ENCODE data around the gene ATP8B4.
"Not testable (repeated sequence)": the region's sequence is repeated elsewhere in the genome, so short reads cannot be mapped to it uniquely, and the experiment has no call there.

Gene ATP8B4, protein sequence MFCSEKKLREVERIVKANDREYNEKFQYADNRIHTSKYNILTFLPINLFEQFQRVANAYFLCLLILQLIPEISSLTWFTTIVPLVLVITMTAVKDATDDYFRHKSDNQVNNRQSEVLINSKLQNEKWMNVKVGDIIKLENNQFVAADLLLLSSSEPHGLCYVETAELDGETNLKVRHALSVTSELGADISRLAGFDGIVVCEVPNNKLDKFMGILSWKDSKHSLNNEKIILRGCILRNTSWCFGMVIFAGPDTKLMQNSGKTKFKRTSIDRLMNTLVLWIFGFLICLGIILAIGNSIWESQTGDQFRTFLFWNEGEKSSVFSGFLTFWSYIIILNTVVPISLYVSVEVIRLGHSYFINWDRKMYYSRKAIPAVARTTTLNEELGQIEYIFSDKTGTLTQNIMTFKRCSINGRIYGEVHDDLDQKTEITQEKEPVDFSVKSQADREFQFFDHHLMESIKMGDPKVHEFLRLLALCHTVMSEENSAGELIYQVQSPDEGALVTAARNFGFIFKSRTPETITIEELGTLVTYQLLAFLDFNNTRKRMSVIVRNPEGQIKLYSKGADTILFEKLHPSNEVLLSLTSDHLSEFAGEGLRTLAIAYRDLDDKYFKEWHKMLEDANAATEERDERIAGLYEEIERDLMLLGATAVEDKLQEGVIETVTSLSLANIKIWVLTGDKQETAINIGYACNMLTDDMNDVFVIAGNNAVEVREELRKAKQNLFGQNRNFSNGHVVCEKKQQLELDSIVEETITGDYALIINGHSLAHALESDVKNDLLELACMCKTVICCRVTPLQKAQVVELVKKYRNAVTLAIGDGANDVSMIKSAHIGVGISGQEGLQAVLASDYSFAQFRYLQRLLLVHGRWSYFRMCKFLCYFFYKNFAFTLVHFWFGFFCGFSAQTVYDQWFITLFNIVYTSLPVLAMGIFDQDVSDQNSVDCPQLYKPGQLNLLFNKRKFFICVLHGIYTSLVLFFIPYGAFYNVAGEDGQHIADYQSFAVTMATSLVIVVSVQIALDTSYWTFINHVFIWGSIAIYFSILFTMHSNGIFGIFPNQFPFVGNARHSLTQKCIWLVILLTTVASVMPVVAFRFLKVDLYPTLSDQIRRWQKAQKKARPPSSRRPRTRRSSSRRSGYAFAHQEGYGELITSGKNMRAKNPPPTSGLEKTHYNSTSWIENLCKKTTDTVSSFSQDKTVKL

DNA sequence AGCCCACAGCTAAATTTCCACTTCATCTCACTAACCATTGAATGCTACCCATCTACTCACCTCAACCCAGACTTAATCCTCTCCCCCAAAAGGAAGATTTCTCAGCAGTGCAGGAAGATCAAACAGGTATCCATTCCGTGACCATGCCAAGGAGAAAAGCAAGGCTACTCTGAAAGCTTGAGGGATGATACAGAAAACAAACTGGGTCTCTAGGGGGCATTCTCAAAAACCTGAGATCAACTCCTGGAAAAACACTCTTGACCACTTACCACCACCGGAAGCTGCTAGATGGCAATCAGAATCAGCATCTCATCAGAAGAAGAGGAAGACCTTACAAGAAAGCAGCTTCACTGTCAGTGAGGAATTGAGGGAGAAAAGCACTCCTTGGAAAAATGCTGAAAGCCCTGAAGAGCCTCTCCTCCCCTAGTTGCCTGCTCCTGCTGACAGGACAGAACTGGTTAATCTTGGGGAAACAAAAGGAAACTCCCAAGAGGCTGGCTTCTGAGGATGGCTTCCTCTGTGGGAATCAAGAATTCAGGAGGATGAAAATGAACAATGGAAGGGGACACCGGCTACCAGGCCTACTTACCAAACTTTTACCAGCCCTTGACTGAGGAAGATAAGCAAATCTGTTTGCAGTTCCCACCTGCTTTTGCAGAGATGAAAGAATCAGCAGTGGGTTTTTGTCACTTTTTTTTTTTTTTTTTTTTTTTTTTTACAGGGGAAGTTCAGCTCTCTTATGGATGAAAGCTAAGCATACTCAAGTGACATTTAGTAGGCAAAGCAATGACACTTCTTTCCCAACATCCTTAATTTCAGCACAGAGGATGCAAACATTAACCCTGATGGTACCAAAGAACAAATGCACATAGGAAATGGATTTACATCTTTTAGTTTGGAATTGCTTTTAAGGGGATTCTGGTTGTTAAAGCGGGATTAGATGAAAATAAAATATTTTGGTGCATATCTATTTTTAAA is at the start of gene ATP8B4:
Gene ATP8B4, minus strand, starts transcription at position 171 of the 978 bp plus-strand sequence. CDS start 12,267 bp downstream, outside the sequence.
- DNase-seq (ENCODE audit: low spot score) (no peak), FAIRE-seq (no peak)

DNA sequence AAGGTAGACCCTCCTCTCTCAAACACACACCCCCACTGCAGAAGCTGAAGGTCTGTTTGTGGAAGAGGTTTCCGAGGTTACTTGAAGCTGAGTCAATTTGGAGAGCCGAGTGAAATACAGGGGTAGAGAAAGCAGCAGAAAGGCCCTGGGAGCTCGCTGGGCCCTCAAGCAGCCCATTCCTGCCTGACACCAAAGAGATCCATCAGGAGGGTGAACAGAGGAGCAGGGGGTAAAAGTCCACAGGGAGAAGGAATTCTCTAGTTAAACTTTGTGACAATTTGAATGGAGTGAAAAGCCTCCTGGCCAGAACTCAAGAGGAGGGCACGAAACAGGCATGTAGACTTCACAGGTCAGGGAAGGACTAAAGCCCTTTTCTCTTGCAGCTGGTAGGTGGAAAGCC is 49.3 kb upstream of the ATP8B4 start:
- FAIRE-seq, result no peak
- no peak for DNase-seq (ENCODE audit: low spot score)

DNA sequence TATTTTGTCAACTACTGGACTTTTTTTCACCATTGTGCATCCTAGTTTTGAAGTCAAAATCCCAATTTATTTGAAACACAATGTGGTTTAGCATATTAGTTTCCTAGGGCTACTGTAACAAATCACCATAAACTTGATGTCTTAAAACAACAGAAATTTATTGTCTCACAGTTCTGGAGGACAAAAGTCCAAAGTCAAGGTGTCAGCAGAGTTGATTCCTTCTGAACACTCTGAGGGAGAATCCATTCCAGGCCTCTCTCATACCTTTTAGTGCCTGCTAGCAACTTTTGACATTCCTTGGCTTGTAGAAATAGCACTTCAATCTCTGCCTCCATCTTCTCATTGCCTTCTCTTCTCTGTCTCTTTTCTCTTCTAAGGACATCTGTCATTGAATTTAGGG is 48.1 kb upstream of the ATP8B4 start:
- FAIRE-seq, result no peak
- DNase-seq (ENCODE audit: low spot score), result no peak

DNA sequence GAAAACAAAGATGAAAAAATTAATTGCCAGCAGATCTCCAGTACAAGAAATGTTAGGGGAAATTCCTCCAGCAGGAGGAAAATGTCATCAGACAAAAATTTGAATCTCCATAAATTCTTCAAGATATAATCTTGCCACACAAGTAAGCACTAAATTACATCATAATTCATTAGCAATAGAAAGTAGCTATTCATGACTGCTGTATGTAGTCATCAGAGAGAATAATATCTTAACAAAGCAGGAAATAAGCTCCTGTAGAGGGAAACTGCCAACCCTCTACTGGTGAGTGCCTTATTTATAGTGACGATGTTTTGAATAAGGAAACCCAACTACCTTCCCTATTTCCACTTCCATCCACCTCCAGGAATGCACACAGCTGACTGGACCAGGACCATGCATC is 47.2 kb upstream of the ATP8B4 start:
- FAIRE-seq (no peak), DNase-seq (ENCODE audit: low spot score) (no peak)

DNA sequence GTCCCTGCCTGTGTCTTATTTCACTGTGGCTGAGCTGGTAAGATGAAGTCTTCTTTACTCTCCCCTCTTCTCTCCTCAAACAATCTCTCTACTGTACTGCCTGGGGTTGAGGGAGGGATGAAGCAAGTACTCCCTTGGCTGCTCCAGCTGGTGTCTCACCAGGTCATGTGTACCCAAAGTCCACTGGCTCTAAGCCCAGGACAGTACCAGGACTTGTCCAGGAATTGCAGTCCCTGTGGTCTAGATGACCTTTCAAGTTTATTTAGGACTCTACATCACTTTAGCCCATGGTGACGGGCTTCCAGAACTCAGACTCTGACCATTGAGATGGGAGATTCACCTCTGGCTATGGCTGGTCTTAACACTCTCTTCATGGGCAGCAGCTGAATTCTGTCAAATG is 45.4 kb upstream of the ATP8B4 start:
- FAIRE-seq (no peak), DNase-seq (ENCODE audit: low spot score) (no peak)

DNA sequence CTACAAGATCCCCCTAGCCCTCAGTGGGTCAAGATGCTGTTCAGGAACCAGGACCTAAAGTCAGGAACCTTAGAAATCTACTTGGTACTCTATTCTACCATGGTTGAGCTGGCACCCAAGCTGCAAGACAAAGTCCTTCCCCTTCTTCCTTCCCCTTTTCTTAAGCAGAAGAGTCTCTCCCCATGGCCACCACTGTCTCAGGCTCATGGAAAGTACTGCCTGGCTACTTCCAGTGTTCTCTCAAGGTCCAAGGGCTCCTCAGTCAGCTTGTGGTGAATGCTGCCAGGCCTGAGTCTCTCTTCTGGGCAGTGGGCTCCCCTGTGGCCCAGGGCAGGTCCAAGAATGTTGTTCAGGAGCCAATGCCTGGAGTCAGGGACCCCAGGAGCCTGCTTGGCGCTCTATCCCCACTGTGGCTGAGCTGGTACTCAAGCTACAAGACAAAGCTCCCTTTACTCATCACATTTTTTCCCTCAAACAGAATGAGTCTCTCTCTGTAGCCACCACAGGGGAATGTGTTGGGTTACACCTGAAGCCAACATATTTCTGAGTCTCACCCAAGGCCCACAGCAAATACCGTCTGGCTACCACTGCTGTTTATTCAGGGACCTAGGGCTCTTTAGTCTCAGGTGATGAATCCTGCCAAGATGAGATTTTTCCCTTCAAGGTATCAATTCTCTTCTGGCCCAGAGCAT is 44.8 kb upstream of the ATP8B4 start:
- FAIRE-seq (no peak), DNase-seq (ENCODE audit: low spot score) (no peak)

DNA sequence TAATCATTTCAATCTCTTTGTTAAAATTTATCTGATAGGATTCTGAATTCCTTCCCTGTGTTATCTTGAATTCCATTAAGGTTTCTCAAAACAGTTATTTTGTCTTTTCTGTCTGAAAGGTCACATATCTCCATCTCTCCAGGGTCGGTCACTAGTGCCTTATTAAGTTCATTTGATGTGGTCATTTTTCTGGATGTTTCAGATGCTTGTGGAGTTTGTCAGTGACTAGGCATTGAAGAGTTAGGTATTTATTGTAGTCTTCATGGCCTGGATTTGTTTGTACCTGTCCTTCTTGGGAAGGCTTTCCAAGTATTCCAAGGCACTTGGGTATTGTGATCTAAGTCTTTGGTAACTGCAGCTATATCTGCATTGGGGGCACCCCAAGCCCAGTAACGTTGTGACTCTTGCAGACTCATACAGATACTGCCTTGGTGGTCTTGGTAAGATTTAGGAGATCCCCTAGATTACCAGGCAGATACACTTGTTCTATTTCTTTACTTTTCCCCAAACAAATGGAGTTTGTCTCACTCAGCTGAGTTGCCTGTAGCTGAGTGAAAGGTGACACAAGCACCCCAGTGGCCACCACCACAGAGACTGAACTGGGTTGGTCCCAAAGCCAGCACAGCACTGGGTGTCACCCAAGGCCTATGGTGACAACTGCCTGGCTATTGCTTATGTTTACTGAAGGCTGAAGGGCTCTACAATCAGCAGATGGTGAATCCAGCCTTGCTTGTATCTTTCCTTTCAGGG is 44.1 kb upstream of the ATP8B4 start:
- DNase-seq (ENCODE audit: low spot score) (peak; percentile 35), FAIRE-seq (no peak)

DNA sequence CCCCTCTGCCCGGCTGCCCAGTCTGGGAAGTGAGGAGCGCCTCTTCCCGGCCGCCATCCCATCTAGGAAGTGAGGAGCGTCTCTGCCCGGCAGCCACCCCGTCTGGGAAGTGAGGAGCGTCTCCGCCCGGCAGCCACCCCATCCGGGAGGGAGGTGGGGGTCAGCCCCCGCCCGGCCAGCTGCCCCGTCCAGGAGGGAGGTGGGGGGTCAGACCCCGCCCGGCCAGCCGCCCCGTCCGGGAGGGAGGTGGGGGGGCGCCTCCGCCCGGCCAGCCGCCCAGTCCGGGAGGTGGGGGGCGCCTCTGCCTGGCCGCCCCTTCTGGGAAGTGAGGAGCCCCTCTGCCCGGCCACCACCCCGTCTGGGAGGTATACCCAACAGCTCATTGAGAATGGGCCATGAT is 39.2 kb upstream of the ATP8B4 start:
- not testable (repeated sequence) for DNase-seq (ENCODE audit: low spot score); FAIRE-seq

DNA sequence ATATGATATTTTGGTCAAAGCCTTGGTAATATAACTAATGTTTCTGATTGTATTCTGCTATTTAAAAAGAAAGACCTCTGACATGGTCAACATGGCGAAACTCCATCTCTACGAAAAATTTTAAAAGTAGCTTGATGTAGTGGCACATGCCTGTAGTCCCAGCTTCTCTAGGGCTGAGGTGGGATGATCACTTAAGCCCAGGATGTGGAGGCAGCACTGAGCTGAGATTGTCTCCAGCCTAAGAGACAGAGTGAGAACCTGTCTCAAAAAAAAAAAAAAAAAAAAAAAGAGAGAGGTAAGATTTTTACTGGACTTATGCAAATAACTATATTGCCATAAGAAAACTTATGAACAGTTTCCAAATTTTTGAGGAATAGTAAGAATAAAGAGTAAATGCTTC is 32.4 kb upstream of the ATP8B4 start:
- FAIRE-seq, result no peak

DNA sequence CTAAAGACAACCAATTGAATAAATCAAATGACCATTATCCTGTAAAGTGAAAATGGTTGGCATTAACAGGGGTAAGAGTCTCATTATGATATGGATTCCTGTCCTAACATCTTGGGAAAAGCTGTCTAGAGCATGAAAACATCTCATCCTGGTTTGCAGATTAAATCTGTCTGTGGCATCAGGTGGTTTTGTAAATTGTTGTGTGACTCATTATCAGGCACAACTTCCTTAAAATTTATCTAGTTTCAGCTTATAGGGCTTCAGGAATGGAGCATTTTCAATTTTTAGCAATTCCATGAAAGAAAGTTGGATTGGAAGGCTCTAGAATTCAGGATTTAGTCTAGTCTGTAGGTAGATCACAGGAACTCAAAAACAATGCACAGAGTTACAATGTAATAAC is 31.8 kb upstream of the ATP8B4 start:
- DNase-seq (ENCODE audit: low spot score) (no peak), FAIRE-seq (no peak)

More for the DNA sequence above, 32.4 kb upstream of the ATP8B4 start:
- no peak for DNase-seq (ENCODE audit: low spot score)

DNA sequence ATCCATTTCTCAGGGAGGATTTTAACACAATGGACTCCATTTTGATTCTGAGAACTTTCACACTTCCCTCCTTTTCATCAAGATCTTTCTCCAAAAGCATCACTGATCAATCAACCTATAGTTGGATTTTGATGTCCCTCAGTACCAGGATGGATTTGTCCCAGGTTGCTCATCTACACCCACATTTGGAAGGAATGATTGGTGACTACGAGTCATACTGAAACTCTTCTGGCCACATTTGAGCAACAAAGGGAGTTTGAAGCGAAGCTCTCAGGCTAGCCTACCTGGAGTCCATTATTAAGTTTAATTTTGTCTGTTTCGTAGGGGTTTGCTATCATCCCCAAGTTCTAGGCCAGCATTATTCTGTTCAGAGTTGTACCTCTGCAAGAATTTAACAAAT is 31.3 kb upstream of the ATP8B4 start:
- DNase-seq (ENCODE audit: low spot score) (no peak), FAIRE-seq (no peak)

DNA sequence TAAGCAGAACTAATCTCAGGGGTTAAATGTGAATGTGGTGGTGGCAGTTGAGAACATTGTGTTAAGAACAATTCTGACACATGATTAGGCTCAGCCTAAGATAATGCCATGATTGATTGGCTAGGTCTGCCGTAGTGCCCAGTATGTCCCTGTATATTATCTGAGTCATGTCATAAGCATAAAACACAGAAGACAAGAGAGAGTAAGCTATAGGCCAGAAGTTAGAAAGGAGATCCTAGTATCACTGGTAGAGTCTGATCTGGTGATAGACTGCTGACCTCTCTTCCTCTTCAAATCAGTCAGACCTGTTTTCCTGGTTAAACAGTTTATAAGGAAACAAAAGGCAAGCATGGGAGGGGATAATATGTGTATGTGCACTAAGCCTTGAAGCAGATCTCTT is 30.1 kb upstream of the ATP8B4 start:
- FAIRE-seq, result no peak
- DNase-seq (ENCODE audit: low spot score), result no peak

DNA sequence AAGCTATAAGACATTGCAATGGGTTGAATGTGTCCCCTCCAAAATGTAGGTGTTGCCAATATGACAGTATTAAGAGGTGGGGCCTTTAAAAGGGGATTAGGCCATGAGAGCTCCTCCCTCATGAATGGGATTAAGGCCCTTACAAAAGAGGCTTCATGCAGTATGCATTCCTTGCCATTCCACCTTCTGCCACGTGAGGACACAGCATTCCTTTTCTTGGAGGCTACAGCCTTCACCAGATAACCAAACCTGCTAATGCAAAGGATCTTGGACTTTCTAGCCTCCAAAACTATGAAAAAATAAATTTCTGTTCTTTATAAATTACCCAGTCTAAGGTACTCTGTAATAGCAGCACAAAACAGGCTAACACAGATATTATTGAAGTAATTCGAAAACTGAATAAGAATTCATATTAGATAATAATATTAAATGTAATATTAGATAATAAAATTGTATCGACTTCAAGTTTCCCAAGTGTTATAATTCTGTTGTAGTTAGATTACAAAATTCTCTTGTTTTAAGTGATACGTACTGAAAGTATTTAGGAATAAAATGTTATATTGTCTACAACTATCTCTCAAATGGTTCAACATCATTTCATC is 29.4 kb upstream of the ATP8B4 start:
- FAIRE-seq, result no peak
- DNase-seq (ENCODE audit: low spot score), result no peak

DNA sequence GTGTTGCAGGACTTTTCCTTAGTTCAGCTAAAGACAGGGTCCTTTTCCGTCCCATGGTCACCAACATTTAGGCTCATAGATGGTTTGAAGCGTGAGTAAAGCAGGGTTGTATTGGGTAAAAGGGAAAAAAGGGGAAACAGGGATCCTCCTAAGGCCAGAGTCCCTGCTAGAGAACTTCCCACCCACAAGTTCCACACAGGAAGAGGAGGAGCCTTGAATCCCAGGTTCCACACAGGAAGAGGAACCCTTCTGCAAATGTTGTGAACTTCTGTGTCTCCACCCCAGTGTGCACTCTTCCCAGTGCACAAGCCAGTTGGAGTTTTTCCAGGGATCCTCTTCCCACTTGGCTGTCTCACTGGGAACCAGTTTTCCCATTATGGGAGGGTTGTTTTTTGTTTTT is 27.6 kb upstream of the ATP8B4 start:
- FAIRE-seq (no peak), DNase-seq (ENCODE audit: low spot score) (no peak)

DNA sequence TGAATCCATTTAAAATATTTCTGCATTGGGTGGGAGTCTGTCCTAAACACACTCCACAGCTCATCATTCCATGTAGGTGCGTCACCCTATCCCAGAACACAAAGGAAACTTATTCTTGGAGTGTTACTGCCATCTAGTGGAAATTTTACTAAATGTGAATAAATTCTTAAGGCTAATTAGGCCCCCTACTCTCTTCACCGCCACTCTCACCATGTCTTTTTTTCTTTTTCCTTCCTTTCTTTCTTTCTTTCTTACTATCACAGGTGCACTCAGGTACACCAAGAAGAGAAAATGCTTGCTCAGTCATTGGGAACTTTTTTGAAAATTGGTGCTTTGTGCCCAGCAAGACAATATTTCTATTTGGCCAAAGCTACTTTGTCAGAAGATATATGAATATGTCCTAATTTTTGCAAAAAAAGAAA is 26.4 kb upstream of the ATP8B4 start:
- DNase-seq (ENCODE audit: low spot score), result peak; percentile 54
- FAIRE-seq, result no peak

DNA sequence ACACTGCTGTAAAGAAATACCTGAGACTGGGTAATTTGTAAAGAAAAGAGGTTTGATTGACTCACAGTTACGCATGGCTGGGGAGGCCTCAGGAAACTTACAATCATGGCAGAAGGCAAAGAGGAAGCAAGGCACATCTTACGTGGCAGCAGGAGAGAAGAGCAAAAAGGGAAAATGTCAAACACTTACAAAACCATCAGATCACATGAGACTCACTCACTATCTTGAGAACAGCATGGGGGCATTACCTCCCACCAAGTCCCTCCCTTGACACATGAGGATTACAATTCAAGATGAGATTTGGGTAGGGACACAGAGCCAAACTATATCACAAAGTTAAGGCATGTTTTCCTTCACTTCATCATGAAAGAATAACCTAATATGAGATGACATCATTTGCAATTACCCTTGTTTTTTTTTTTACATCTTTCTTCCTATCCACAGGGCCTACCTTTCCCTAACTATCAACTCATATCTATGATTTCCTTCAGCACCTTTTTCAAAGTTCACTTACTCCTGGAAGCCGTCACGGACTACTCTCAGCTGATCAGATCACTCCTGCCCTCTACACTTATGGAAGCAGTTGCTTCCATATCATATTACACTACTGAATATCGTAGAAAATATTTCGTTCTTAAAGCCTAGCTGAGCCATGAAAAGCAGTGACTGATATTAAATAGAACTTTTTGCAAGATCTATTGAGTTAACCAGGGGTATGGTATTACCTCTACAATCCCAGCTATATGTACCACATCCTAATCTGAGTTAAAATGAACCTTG is 25.5 kb upstream of the ATP8B4 start:
- DNase-seq (ENCODE audit: low spot score), result no peak
- no peak for FAIRE-seq

DNA sequence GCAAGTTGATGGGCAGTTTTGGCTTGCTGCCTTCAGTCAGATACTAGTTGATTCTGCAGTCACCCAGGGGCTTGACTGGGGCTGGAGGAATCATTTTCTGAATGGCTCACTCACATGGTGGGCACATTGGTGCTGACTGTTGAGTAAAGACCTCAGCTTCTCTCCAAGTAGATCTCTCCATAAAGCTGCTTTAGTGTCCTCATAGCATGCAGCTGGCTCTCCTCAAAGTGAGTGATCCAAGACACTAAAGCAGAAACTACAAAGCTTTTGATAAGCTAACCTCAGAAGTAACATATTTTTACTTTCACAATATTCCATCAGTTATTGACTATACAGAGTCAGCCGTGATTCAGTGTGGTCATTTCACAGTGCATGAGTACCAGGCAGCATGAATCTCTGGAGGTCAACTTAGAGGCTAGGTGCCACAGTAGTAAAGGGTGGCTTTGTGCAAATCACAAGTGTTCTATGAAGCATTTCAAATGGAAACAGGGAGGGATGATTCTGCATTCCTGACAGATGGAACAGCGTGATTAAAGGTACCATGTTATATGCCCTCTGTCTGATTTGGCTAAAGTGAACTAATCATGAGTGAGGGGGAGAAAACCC is 24.3 kb upstream of the ATP8B4 start:
- DNase-seq (ENCODE audit: low spot score) (no peak), FAIRE-seq (no peak)

DNA sequence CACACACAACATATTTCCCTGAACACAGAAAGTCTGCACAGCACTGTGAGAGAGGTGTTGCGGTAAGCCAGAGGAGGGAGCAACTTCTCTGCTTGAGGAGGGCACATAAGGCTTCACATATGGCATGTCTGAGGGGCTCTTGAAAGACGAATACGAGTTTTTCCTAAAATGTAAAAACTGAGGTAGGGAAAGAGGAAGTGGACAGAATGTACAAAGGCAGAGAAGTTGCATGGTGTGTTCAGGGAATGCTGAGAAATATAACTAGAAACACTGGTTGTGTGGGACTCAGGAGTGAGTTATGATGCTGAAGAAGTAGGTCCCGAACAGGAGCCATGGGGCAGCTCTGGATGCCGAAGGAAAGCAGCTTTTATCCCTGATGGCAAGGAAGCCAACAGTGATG is 22.8 kb upstream of the ATP8B4 start:
- no peak for FAIRE-seq
- DNase-seq (ENCODE audit: low spot score), result no peak
